Measurements from ENCODE around the gene FGFR3.

DNA sequence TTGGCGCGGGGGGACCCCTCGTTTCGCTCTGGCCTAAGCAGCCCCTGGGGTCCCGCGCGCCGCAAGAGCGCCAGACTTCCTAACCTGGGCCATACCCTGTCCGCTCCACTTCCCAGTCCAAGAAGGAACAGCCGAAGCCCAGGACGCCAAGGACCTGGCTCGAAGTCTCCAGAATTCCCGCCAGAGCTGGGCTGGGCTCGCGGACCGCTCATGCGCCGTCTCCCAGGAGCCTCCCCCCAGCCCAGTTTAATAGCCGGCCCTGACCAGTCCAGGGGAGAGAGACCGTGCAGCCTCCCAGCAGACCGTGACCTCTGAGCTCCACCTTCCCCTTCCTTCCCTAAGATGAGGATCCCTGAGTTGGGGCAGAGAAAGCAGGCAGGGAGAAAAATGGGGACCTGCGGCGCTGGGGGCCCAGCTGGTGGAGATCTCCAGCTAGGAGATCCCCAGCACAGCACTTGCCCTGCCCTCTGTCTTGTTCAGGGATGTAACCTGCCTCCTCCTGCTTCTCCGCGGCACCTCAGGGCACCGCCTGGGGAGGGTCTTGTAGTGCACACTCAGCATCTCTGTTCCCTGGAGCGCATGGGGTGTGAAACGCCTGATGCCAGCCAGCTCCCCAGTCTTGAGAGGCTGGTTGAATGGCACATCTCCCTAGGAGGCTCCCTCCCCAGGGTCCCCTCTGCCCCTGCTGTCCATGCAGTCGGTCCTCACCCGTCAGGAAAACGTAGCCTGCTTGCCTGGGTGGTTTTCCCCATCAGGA is 64.0 kb downstream of the FGFR3 start:
- TF ChIP-seq, protein P1, sequence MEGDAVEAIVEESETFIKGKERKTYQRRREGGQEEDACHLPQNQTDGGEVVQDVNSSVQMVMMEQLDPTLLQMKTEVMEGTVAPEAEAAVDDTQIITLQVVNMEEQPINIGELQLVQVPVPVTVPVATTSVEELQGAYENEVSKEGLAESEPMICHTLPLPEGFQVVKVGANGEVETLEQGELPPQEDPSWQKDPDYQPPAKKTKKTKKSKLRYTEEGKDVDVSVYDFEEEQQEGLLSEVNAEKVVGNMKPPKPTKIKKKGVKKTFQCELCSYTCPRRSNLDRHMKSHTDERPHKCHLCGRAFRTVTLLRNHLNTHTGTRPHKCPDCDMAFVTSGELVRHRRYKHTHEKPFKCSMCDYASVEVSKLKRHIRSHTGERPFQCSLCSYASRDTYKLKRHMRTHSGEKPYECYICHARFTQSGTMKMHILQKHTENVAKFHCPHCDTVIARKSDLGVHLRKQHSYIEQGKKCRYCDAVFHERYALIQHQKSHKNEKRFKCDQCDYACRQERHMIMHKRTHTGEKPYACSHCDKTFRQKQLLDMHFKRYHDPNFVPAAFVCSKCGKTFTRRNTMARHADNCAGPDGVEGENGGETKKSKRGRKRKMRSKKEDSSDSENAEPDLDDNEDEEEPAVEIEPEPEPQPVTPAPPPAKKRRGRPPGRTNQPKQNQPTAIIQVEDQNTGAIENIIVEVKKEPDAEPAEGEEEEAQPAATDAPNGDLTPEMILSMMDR (IDR thresholded peaks at IDR 0.05), result no peak
- no peak for TF ChIP-seq POLR2A (IDR thresholded peaks at IDR 0.05)
